Esophagus muscularis mucosa (tissue), 3 donors: ENCODE measurements around the gene TF.

ENCODE experiments used
- CTCF ChIP-seq, 3 experiments: fragments of 200-600 bp in 2 of 3; fragments of 450-650 bp in 1 of 3; sonication (generic) in 2 of 3; IDR thresholded peaks; one replicate each; pipeline ENCODE4 v1.5.1; 2017 to 2019; ENCODE audit warnings: antibody characterized with exemption in 3 of 3, mild to moderate bottlenecking in 2 of 3, moderate library complexity in 1 of 3
- POLR2A ChIP-seq: fragments of 450-650 bp; IDR thresholded peaks from one replicate; pipeline ENCODE4 v1.6.1; 2017; ENCODE audit warnings: antibody characterized with exemption, moderate library complexity, mild to moderate bottlenecking, low read depth

GRCh38 chr3:133788024-133788423, 41.8 kb downstream of the TF start:
- TF ChIP-seq POLR2A, result no peak
- TF ChIP-seq CTCF (IDR thresholded peaks at IDR 0.05), result no peak
